ENCODE data around the gene PATJ.

GRCh38 chr1:61980561-61980960 lies 238.3 kb downstream of the PATJ start:
- TF ChIP-seq CTCF (conservative IDR thresholded peaks at IDR 0.05; ENCODE audit: low read length) (no peak), EZH2phosphoT487 (IDR thresholded peaks at IDR 0.05; ENCODE audit: borderline replicate concordance) (no peak)

All from Loucy (cell line).